ENCODE data around the gene NECAB2.

- no peak for TF ChIP-seq CTCF (conservative IDR thresholded peaks at IDR 0.05; ENCODE audit: low read length)
- TF ChIP-seq EZH2phosphoT487 (IDR thresholded peaks at IDR 0.05; ENCODE audit: borderline replicate concordance): no peak
These were observed 34.0 kb upstream of the NECAB2 start for GRCh38 chr16:83933885-83934683.
